HG02623 (cell line): ENCODE data around the gene CASP7.
"Not testable (repeated sequence)": the region's sequence is repeated elsewhere in the genome, so short reads cannot be mapped to it uniquely, and the experiment has no call there.

Experiments
- ATAC-seq: cut with Tn5 transposase; IDR thresholded peaks from one replicate; pipeline ENCODE4 v1.9.1; 2021; ENCODE audit warnings: moderate library complexity; ENCODE audit not compliant: unreplicated experiment

CASP7 gene

DNA sequence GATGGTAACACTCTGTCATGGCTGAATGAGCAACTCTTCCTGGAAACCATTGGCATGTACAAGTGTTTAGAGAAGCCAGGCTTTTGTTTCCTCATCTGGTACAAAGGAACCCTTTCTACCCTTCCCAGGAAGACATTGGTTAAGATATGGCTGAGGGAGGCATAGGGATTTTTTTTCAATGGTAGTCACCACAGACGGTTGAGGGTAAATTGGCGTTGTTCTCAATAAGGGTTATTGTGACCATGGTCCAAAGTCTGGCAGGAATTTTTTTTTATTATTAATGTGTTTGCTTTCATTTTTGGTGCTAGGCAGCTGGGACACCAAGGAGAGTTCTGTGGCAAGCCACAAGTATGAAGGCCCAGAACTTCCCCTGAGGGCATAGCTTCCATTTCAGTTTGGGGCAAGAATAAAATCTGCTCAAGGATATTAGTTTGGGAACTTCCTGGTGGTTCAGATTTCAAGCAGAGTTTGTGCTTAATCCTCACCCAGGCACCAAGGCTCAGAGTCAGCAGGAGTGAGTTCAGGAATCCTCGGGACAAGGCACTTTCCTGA is 71.5 kb downstream of the CASP7 start, which contains the start of gene PLEKHS1:
Gene PLEKHS1 (plus strand): TSS at position 502 of the 552 bp plus-strand sequence. CDS start 3,596 bp downstream, outside the sequence.
- no peak for ATAC-seq

DNA sequence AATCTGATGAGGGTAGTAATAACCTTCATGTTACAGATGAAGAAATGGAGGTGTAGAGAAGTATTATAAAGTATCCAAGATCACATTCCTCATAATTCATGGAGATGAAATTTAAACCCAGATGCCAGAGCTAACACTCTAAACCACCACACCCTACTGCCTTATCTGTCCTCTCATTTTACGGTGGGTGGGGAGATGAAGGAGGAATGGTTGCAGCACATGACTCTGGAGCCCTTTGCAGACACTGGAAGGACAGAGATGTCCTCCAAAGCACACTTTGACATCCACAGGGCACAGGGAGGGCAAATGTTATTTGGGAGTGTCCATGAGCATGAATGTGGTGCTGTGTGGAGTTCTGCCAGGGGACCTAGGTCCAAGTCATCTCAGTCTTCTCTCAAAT is 72.8 kb downstream of the CASP7 start:
- ATAC-seq = no peak

- ATAC-seq = no peak
These were observed 73.4 kb downstream of the CASP7 start for GRCh38 chr10:113753020-113753692.

DNA sequence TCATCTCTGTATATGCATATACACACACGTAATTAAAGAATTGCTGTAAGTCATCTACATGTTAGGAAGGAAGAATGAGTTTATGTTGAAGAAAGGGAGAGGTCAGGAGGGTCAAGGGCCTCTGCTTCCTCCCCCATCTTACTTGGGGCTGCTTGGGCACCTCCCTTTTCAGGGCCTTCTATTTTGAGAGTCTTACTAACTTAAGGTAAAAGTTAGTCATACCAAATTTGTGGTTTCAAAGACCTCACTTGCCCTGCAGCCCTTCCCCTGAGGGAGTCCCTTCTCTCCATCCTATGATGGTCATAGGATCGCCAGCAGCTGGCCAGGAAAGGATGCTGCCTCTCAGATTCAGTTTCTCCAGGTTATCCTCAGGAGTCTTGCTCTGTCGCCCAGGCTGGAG is 74.4 kb downstream of the CASP7 start:
- no peak for ATAC-seq

DNA sequence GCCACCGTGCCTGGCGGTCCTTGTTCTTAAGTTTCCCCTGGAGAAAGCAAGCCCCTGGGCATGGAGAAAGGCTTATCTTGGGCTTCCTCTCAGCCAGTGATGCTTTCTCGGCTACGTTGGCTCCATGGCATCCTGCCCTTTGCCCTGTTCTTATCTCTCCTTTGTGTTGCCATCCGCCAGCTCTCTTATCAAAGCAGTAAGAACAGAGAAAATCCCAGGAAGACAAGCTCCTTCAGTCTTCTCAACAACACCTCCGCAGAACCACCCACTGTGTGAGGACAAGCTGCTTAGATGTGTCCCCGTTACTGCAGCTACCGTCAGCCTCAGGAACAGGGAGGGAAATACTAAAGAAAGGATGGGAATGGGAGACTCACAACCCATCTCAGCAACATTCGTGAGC is 75.1 kb downstream of the CASP7 start:
- no peak for ATAC-seq

DNA sequence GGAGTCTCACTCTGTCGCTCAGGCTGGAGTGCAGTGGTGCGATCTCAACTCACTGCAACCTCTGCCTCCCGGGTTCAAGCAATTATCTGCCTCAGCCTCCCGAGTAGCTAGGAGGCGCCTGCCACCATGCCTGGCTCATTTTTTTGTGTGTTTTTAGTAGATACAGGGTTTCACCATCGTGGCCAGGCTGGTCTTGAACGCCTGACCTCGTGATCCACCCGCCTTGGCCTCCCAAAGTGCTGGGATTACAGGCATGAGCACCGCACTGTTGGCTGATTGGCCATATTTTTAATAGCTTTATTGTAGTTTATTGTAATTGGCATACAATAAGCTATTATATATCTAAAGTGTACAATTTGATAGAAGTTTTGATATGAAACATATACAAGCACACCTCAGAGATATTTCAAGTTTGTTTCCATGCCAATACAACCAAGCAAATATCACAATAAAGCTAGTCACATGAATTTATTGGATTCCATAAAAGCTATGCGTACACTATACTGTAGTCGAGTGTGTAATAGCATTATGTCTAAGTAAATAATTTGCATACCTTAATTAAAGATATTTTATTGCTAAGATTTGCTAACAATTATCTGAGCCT is 77.3 kb downstream of the CASP7 start:
- ATAC-seq = no peak

DNA sequence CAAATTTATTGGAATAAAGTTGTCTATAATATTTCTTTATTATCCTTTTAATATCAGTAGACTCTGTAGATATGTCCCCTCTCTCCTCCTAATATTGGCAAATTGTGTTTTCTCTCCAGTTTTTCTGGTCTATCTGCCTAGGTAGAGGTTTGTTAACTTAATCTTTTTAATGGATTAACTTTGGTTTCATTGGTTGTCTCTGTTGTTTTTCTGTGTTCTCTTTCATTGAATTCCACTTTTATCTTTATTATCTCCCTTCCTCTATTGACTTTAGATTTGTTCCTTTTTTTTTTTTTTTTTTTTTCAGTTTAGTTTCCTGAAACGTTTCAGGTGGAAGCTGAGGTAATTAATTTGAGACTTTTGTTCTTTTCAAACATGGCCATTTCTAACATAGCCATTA is 82.4 kb downstream of the CASP7 start:
- ATAC-seq = no peak

- no peak for ATAC-seq
These were observed 84.9 kb downstream of the CASP7 start for GRCh38 chr10:113764582-113764981.

DNA sequence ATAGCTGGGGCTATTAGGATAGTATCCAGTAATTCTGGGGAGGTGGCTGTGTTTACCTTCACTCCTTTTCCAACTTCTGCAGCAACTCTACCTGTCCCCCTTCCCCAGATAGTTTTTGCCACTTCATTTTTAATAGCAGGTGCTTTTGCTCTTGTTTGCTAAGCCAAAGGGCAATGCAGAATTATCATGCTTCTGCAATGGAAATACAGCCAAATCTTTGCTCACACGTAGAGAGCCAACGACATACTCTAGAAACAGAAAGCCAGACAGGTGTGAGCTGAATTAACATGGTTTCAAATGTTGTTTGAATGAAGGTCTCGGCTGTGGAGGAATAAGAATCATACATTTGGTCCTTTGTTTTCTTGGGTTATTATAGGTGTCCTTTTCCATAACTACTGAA is 86.2 kb downstream of the CASP7 start:
- ATAC-seq = no peak

GRCh38 chr10:113767222-113767621 is 87.5 kb downstream of the CASP7 start:
- no peak for ATAC-seq

GRCh38 chr10:113770346-113770745 is 90.6 kb downstream of the CASP7 start:
- ATAC-seq = no peak

DNA sequence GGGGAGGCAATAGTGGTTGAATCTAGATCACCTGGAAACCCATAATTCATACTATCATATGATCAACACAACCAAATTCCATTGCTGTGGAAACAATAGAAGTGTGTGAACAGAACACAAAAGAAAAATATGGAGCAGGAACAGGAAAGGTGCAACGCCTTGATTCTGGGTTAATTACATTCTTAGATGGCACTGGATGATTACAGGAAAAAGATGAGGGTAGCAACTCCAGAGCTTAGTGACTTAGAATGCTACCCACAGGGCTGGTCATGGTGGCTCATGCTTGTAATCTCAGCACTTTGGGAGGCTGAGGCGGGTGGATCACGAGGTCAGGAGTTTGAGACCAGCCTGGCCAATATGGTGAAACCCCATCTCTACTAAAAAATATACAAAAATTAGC is 91.4 kb downstream of the CASP7 start:
- ATAC-seq = not testable (repeated sequence)

- no peak for ATAC-seq
These were observed 96.1 kb downstream of the CASP7 start for GRCh38 chr10:113775686-113776294.

DNA sequence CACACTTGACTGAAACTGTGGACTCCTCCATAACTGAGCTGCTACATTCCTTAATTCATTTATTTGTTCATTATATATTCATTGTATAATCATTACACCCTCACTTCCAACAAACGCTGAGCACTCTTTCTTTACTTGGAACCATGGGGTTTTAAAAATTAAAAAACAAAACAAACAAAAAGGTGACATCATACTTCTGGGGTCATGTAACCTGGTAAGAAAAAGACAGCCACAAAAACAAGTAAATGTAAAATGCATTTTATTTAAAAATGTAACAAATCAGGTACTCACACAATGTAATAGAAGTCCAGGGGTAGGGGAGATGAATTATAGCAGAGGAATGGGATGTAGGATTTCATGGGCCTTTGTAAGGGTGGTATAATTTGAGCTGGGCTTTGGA is 96.8 kb downstream of the CASP7 start:
- ATAC-seq = no peak
